Muscle of leg (tissue), 11 donors: ENCODE results near the gene KMT2D. TPM values are rescaled to one million over a fixed set of nuclear protein-coding genes. Genes with fewer than 3 reads are reported as not detected.
"Not testable (repeated sequence)": the region's sequence is repeated elsewhere in the genome, so short reads cannot be mapped to it uniquely, and the experiment has no call there.

Experiments
- DNase-seq: peaks from one replicate; pipeline ENCODE4 v3.0.0; 2013
- H3K27ac ChIP-seq: one replicate; pipeline ENCODE4 v1.5.1; 2013; ENCODE audit warnings: mild to moderate bottlenecking, low read length, control low read depth
- H3K27me3 ChIP-seq: one replicate; pipeline ENCODE4 v1.6.1; 2013; ENCODE audit warnings: low read length; ENCODE audit not compliant: control insufficient read depth, insufficient read depth
- H3K36me3 ChIP-seq: one replicate; pipeline ENCODE4 v1.6.1; 2013; ENCODE audit warnings: low read length; ENCODE audit not compliant: control insufficient read depth, insufficient read depth
- H3K4me1 ChIP-seq: one replicate; pipeline ENCODE4 v1.6.1; 2013; ENCODE audit warnings: low read length; ENCODE audit not compliant: control insufficient read depth, insufficient read depth
- H3K4me3 ChIP-seq: one replicate; pipeline ENCODE4 v1.5.1; 2013; ENCODE audit warnings: low read length, control low read depth
- H3K9me3 ChIP-seq: replicated peaks from 2 replicates; pipeline ENCODE4 v1.6.1; 2013; ENCODE audit warnings: low read depth, low read length; ENCODE audit not compliant: control insufficient read depth
- WGBS: methylation state at CpG from one replicate; pipeline ENCODE4 v1.1.5; 2013; ENCODE audit warnings: missing lambda C conversion rate; ENCODE audit not compliant: insufficient coverage; 5-methylcytosine and 5-hydroxymethylcytosine counted together
- polyA plus RNA-seq, 8 donors: library from polyadenylated mRNA; unstranded; fragments of 120-200 nt; gene quantifications; one replicate each; pipeline versions ENCODE4 v1.2.1 to v1.2.3, GENCODE V29; 2013; ENCODE audit warnings: inconsistent platforms in 1 of 8, low replicate concordance in 1 of 8; ENCODE audit not compliant: insufficient read length in 8 of 8, insufficient read depth in 1 of 8
- total RNA-seq: library from RNA; stranded (reverse); fragments of 120-200 nt; gene quantifications from one replicate; pipeline ENCODE4 v1.2.4, GENCODE V29; 2013

Gene KMT2D
- total and polyA plus RNA-seq, 9 donors: 25.6 to 58.0 (median 44.2) TPM

GRCh38 chr12:49066120-49066519 lies 5.5 kb upstream of the KMT2D start:
- no peaks in the 10 kb centered on the region for H3K9me3 ChIP-seq
- H3K4me3 ChIP-seq: no peak overlapping the region
- 73% methylated on average over 4 of the region's 4 CpGs for WGBS
- H3K36me3 ChIP-seq: peaks cover 8% of the 10 kb centered on the region
- no peak for DNase-seq
- H3K27me3 ChIP-seq: no peaks in the 10 kb centered on the region
- no peak overlapping the region for H3K27ac ChIP-seq
- H3K4me1 ChIP-seq: peaks cover 16% of the 10 kb centered on the region

- DNase-seq: no peak
- peaks cover 8% of the 10 kb centered on the region for H3K36me3 ChIP-seq
- H3K27me3 ChIP-seq: no peaks in the 10 kb centered on the region
- H3K9me3 ChIP-seq: no peaks in the 10 kb centered on the region
- no peak overlapping the region for H3K4me3 ChIP-seq
- peaks cover 12% of the 10 kb centered on the region for H3K4me1 ChIP-seq
- no peak overlapping the region for H3K27ac ChIP-seq
- 50% methylated on average over 1 of the region's 5 CpGs for WGBS
Measured at GRCh38 chr12:49064767-49065152, 4.2 kb upstream of the KMT2D start.

- not testable (repeated sequence) for H3K27ac ChIP-seq, DNase-seq, H3K27me3 ChIP-seq, H3K4me3 ChIP-seq, H3K9me3 ChIP-seq
- H3K36me3 ChIP-seq: peaks cover 13% of the 10 kb centered on the region
- peaks cover 25% of the 10 kb centered on the region for H3K4me1 ChIP-seq
- 93% methylated on average over 6 of the region's 17 CpGs for WGBS
Measured at GRCh38 chr12:49061916-49062315, 1.3 kb upstream of the KMT2D start.

- no peak for DNase-seq
- no peak overlapping the region for H3K27ac ChIP-seq
- peaks cover 29% of the 10 kb centered on the region for H3K4me1 ChIP-seq
Measured at GRCh38 chr12:49061157-49061650, 610 bp upstream of the KMT2D start.

GRCh38 chr12:49059299-49060171 lies 1.1 kb downstream of the KMT2D start:
- peak overlapping the region; percentile 84 for H3K4me3 ChIP-seq
- peak; percentile 50 for DNase-seq
- WGBS: under 1% methylated on average over 64 of the region's 70 CpGs
- H3K36me3 ChIP-seq: peaks cover 21% of the 10 kb centered on the region
- H3K27me3 ChIP-seq: no peaks in the 10 kb centered on the region
- peak overlapping the region; percentile 97 for H3K27ac ChIP-seq
- H3K9me3 ChIP-seq: no peaks in the 10 kb centered on the region
- peaks cover 38% of the 10 kb centered on the region for H3K4me1 ChIP-seq

More at GRCh38 chr12:49061157-49061650, 610 bp upstream of the KMT2D start:
- H3K9me3 ChIP-seq: no peaks in the 10 kb centered on the region
- H3K4me3 ChIP-seq: peak overlapping the region; percentile 84
- WGBS: 5% methylated on average over 9 of the region's 16 CpGs
- peaks cover 12% of the 10 kb centered on the region for H3K36me3 ChIP-seq
- no peaks in the 10 kb centered on the region for H3K27me3 ChIP-seq

- no CpG with 5 or more reads among the region's 1 CpG for WGBS
- Histone ChIP-seq H3K9me3 (no peaks in the 10 kb centered on the region), H3K36me3 (peaks cover 27% of the 10 kb centered on the region), H3K4me1 (peaks cover 38% of the 10 kb centered on the region), H3K27me3 (no peaks in the 10 kb centered on the region), H3K27ac (peak overlapping the region; percentile 97), H3K4me3 (peak overlapping the region; percentile 84)
- no peak for DNase-seq
Measured at GRCh38 chr12:49059045-49059298, 1.6 kb downstream of the KMT2D start.

- peak overlapping the region; percentile 23 for H3K27ac ChIP-seq
- DNase-seq: no peak
- WGBS: 0% methylated on average over 2 of the region's 5 CpGs
Measured at GRCh38 chr12:49058366-49059044, 2.1 kb downstream of the KMT2D start.

GRCh38 chr12:49057888-49058287 lies 2.7 kb downstream of the KMT2D start:
- Histone ChIP-seq H3K36me3 (peaks cover 38% of the 10 kb centered on the region), H3K4me3 (peak overlapping the region; percentile 84), H3K27me3 (no peaks in the 10 kb centered on the region), H3K9me3 (no peaks in the 10 kb centered on the region), H3K27ac (peak overlapping the region; percentile 32), H3K4me1 (peaks cover 38% of the 10 kb centered on the region)
- DNase-seq: no peak
- whole genome bisulfite sequencing: 0% methylated on average over 1 of the region's 4 CpGs

More at GRCh38 chr12:49058366-49059044, 2.1 kb downstream of the KMT2D start:
- no peaks in the 10 kb centered on the region for H3K9me3 ChIP-seq
- H3K4me3 ChIP-seq: peak overlapping the region; percentile 84
- peaks cover 32% of the 10 kb centered on the region for H3K36me3 ChIP-seq
- H3K4me1 ChIP-seq: peaks cover 38% of the 10 kb centered on the region
- no peaks in the 10 kb centered on the region for H3K27me3 ChIP-seq

GRCh38 chr12:49055978-49056754 lies 4.4 kb downstream of the KMT2D start:
- H3K4me1 ChIP-seq: peaks cover 36% of the 10 kb centered on the region
- peak; percentile 89 for DNase-seq
- no peaks in the 10 kb centered on the region for H3K9me3 ChIP-seq
- H3K36me3 ChIP-seq: peaks cover 55% of the 10 kb centered on the region
- no CpG with 5 or more reads among the region's 7 CpGs for whole genome bisulfite sequencing
- no peaks in the 10 kb centered on the region for H3K27me3 ChIP-seq
- peak overlapping the region; percentile 51 for H3K27ac ChIP-seq
- H3K4me3 ChIP-seq: no peak overlapping the region

- 96% methylated on average over 3 of the region's 4 CpGs for WGBS
- Histone ChIP-seq H3K27me3 (no peaks in the 10 kb centered on the region), H3K9me3 (no peaks in the 10 kb centered on the region), H3K36me3 (peaks cover 66% of the 10 kb centered on the region), H3K4me1 (peaks cover 34% of the 10 kb centered on the region), H3K27ac (no peak overlapping the region), H3K4me3 (no peak overlapping the region)
- DNase-seq: no peak
Measured at GRCh38 chr12:49055092-49055491, 5.5 kb downstream of the KMT2D start.
